ENCODE measurements around the gene KIAA0319L. TPM values are rescaled to one million over a fixed set of nuclear protein-coding genes. Genes with fewer than 3 reads are reported as not detected.

KIAA0319L gene
- total RNA-seq, 1 donor from 2014 or later = 66.9 TPM

- DNase-seq (ENCODE audit: low spot score) (no peak), ATAC-seq (no peak)
- intact Hi-C loops (cut with DNase I) = no loop called here
These were observed 121.1 kb downstream of the KIAA0319L start for GRCh38 chr1:35436078-35436477.

- DNase-seq (ENCODE audit: low spot score) = no peak
- intact Hi-C loops (cut with DNase I) = no loop called here
- no peak for ATAC-seq
These were observed 122.5 kb downstream of the KIAA0319L start for GRCh38 chr1:35434703-35435102.

- intact Hi-C loops (cut with DNase I) = no loop called here
- DNase-seq (ENCODE audit: low spot score) (no peak), ATAC-seq (no peak)
These were observed 123.5 kb downstream of the KIAA0319L start for GRCh38 chr1:35433714-35434113.

GRCh38 chr1:35432231-35432630 lies 125.0 kb downstream of the KIAA0319L start:
- ATAC-seq (no peak), DNase-seq (ENCODE audit: low spot score) (no peak)
- intact Hi-C loops (cut with DNase I) = no loop called here

- DNase-seq (ENCODE audit: low spot score) = no peak
- no peak for ATAC-seq
- intact Hi-C loops (cut with DNase I) = no loop called here
These were observed 126.0 kb downstream of the KIAA0319L start for GRCh38 chr1:35431173-35431599.

GRCh38 chr1:35430762-35431161 lies 126.4 kb downstream of the KIAA0319L start:
- intact Hi-C loops (cut with DNase I) = no loop called here
- DNase-seq (ENCODE audit: low spot score) (no peak), ATAC-seq (no peak)

GRCh38 chr1:35428360-35428759 lies 128.8 kb downstream of the KIAA0319L start:
- intact Hi-C loops (cut with DNase I) = no loop called here
- DNase-seq (ENCODE audit: low spot score) (no peak), ATAC-seq (no peak)

- no peak for ATAC-seq
- intact Hi-C loops (cut with DNase I) = no loop called here
- no peak for DNase-seq (ENCODE audit: low spot score)
These were observed 131.1 kb downstream of the KIAA0319L start for GRCh38 chr1:35426097-35426586.

- intact Hi-C loops (cut with DNase I) = no loop called here
- no peak for DNase-seq (ENCODE audit: low spot score)
These were observed 148.3 kb downstream of the KIAA0319L start for GRCh38 chr1:35408925-35409324.

GRCh38 chr1:35407743-35408142 lies 149.5 kb downstream of the KIAA0319L start:
- intact Hi-C loops (cut with DNase I) = no loop called here
- DNase-seq (ENCODE audit: low spot score) = no peak

More at GRCh38 chr1:35408925-35409324, 148.3 kb downstream of the KIAA0319L start:
- ATAC-seq = no peak

GRCh38 chr1:35406103-35406502 lies 151.1 kb downstream of the KIAA0319L start:
- DNase-seq (ENCODE audit: low spot score) = no peak
- intact Hi-C loops (cut with DNase I) = no loop called here
- no peak for ATAC-seq

More at GRCh38 chr1:35407743-35408142, 149.5 kb downstream of the KIAA0319L start:
- ATAC-seq = no peak

- intact Hi-C loops (cut with DNase I) = no loop called here
- ATAC-seq (no peak), DNase-seq (ENCODE audit: low spot score) (no peak)
These were observed 156.2 kb downstream of the KIAA0319L start for GRCh38 chr1:35401049-35401448.

GRCh38 chr1:35398739-35399138 lies 158.5 kb downstream of the KIAA0319L start:
- ATAC-seq = no peak

GRCh38 chr1:35394386-35394785 lies 162.8 kb downstream of the KIAA0319L start:
- DNase-seq (ENCODE audit: low spot score) = no peak
- ATAC-seq = no peak
- intact Hi-C loops (cut with DNase I) = no loop called here

More at GRCh38 chr1:35398739-35399138, 158.5 kb downstream of the KIAA0319L start:
- intact Hi-C loops (cut with DNase I) = no loop called here
- DNase-seq (ENCODE audit: low spot score) = no peak

- DNase-seq (ENCODE audit: low spot score) (no peak), ATAC-seq (no peak)
- intact Hi-C loops (cut with DNase I) = no loop called here
These were observed 166.4 kb downstream of the KIAA0319L start for GRCh38 chr1:35390600-35391494.

GRCh38 chr1:35386959-35387358 lies 170.2 kb downstream of the KIAA0319L start:
- ATAC-seq = no peak
- intact Hi-C loops (cut with DNase I) = no loop called here
- DNase-seq (ENCODE audit: low spot score) = no peak

- DNase-seq (ENCODE audit: low spot score) (no peak), ATAC-seq (no peak)
- intact Hi-C loops (cut with DNase I) = no loop called here
These were observed 170.9 kb downstream of the KIAA0319L start for GRCh38 chr1:35386290-35386689.

Measured in sciatic nerve (tissue), 2 donors.